GM12864 (cell line): ENCODE results near the gene CDH4.

Experiments
- DNase-seq: peaks from one replicate; pipeline ENCODE4 v3.0.0-alpha.2; 2011; ENCODE audit warnings: low read depth
- H3K4me3 ChIP-seq: 2 replicates; pipeline ENCODE4 v1.5.1; 2011; ENCODE audit warnings: mild to moderate bottlenecking, low read depth, low read length, control low read depth
- CTCF ChIP-seq: IDR thresholded peaks from 2 replicates; pipeline ENCODE4 v1.5.1; 2011; ENCODE audit warnings: low read depth, mild to moderate bottlenecking, moderate library complexity, low read length, control low read depth, inconsistent platforms; ENCODE audit errors: missing control alignments

The CDH4 gene

GRCh38 chr20:61874421-61875068 is 622.5 kb downstream of the CDH4 start:
- no peak for TF ChIP-seq CTCF
- DNase-seq = no peak
- H3K4me3 ChIP-seq = no peak overlapping the region

- DNase-seq = no peak
- H3K4me3 ChIP-seq = no peak overlapping the region
- TF ChIP-seq CTCF = no peak
These were observed 623.3 kb downstream of the CDH4 start for GRCh38 chr20:61875221-61875885.

GRCh38 chr20:61875996-61876395 is 623.9 kb downstream of the CDH4 start:
- H3K4me3 ChIP-seq = no peak overlapping the region
- TF ChIP-seq CTCF = no peak
- no peak for DNase-seq

GRCh38 chr20:61876952-61877728 is 625.1 kb downstream of the CDH4 start:
- no peak overlapping the region for H3K4me3 ChIP-seq
- no peak for TF ChIP-seq CTCF
- DNase-seq = no peak

GRCh38 chr20:61877776-61878477 is 625.9 kb downstream of the CDH4 start:
- no peak for DNase-seq
- no peak overlapping the region for H3K4me3 ChIP-seq

More at GRCh38 chr20:61877776-61878477, 625.9 kb downstream of the CDH4 start:
- no peak for TF ChIP-seq CTCF
